ENCODE results near the gene PGBD4.

The PGBD4 gene

DNA sequence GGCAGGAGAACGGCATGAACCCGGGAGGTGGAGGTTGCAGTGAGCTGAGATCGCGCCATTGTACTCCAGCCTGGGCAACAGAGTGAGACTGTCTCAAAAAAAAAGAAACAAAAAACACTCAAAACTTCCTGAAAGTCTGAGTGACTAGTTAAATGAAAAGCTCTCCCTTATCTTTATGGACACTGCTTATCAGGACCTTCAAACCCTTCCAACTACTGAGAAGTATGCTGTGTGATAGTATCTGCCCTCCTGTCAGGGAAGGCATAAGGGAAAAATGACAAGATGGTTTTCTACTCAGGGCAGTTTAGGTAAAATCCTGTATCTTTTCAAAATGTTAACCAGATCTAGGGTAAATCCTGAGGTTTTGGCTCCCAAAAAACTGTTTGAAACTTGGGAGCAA is 22.0 kb upstream of the PGBD4 start:
- no CpG with 5 or more reads among the region's 4 CpGs for WGBS (ENCODE audit: extremely low coverage, insufficient coverage, insufficient read length)
- Histone ChIP-seq H3K9me3 (ENCODE audit: insufficient read depth, low read depth, low read length) (no peaks in the 10 kb centered on the region), H3K18ac (ENCODE audit: low read length) (no peak overlapping the region), H3K14ac (ENCODE audit: low read length) (no peak overlapping the region), H4K12ac (ENCODE audit: low read depth, low read length) (no peak overlapping the region), H4K8ac (ENCODE audit: low read depth, low read length) (no peak overlapping the region), H2AK5ac (ENCODE audit: low read length) (no peak overlapping the region), H3K4me3 (ENCODE audit: low read depth, low read length) (no peak overlapping the region), H2AFZ (ENCODE audit: insufficient read depth, low read length, poor library complexity) (no peak overlapping the region), H3K27ac (ENCODE audit: low read depth, low read length) (no peak overlapping the region), H3K79me2 (ENCODE audit: control insufficient read depth, insufficient read depth, low read length, poor library complexity) (no peaks in the 10 kb centered on the region), H3K36me3 (ENCODE audit: control insufficient read depth in 1 of 2, insufficient read depth in 2 of 2, low read length in 2 of 2) (peaks cover 3% of the 10 kb centered on the region in 2 experiments), H3K9ac (ENCODE audit: low read length) (no peak overlapping the region), H4K91ac (ENCODE audit: low read depth, low read length) (no peak overlapping the region), H3K79me1 (ENCODE audit: low read length) (no peaks in the 10 kb centered on the region), H2BK120ac (ENCODE audit: insufficient read depth, low read length, poor library complexity) (no peak overlapping the region), H3K4me2 (ENCODE audit: low read length) (no peak overlapping the region), H3K23ac (ENCODE audit: low read length) (no peak overlapping the region), H3K4me1 (ENCODE audit: control insufficient read depth in 1 of 2, insufficient read depth in 2 of 2, low read length in 2 of 2) (peaks cover 0 to 1% of the 10 kb centered on the region in 2 experiments), H3K4ac (ENCODE audit: low read depth, low read length) (no peak overlapping the region), H2BK5ac (ENCODE audit: low read depth, low read length, poor library complexity) (no peak overlapping the region), H2BK12ac (ENCODE audit: low read length) (no peak overlapping the region), H3K27me3 (ENCODE audit: insufficient read depth, low read length) (no peaks in the 10 kb centered on the region)
- peak in 1 of 2 donors; percentile 38 for DNase-seq

DNA sequence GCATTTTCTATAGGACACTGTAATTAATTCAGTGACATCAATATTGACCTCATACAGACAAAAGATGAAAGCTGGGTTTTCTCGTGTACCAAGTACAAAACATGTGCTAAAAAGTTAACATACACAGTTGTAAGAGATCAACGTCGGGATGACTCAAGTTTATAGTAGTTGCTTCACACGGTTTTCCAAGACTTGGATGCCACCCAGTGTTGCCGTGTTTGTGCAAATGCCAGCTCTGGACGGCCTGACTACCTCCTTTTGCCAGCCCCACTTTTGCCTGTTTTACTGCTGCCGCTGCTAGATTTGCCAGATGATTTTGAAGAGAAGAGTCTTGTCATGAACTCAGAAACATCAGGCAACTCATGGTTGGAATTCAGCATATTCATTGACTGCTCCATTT is 17.8 kb upstream of the PGBD4 start:
- no peaks in the 10 kb centered on the region for H3K9me3 ChIP-seq (ENCODE audit: insufficient read depth, low read depth, low read length)
- H2AK5ac ChIP-seq (ENCODE audit: low read length), result no peak overlapping the region
- H4K91ac ChIP-seq (ENCODE audit: low read depth, low read length), result no peak overlapping the region
- H3K4me2 ChIP-seq (ENCODE audit: low read length), result no peak overlapping the region
- no peak overlapping the region for H2AFZ ChIP-seq (ENCODE audit: insufficient read depth, low read length, poor library complexity)
- no peak overlapping the region for H3K27ac ChIP-seq (ENCODE audit: low read depth, low read length)
- no CpG with 5 or more reads among the region's 7 CpGs for WGBS (ENCODE audit: extremely low coverage, insufficient coverage, insufficient read length)
- no peaks in the 10 kb centered on the region for H3K4me1 ChIP-seq (ENCODE audit: control insufficient read depth in 1 of 2, insufficient read depth in 2 of 2, low read length in 2 of 2)
- H3K36me3 ChIP-seq (ENCODE audit: control insufficient read depth in 1 of 2, insufficient read depth in 2 of 2, low read length in 2 of 2), result peaks cover 8 to 9% of the 10 kb centered on the region in 2 experiments
- H2BK12ac ChIP-seq (ENCODE audit: low read length), result no peak overlapping the region
- H3K14ac ChIP-seq (ENCODE audit: low read length), result no peak overlapping the region
- H3K4ac ChIP-seq (ENCODE audit: low read depth, low read length), result no peak overlapping the region
- no peak overlapping the region for H3K18ac ChIP-seq (ENCODE audit: low read length)
- H2BK120ac ChIP-seq (ENCODE audit: insufficient read depth, low read length, poor library complexity), result no peak overlapping the region
- H3K79me1 ChIP-seq (ENCODE audit: low read length), result no peaks in the 10 kb centered on the region
- H3K79me2 ChIP-seq (ENCODE audit: control insufficient read depth, insufficient read depth, low read length, poor library complexity), result no peaks in the 10 kb centered on the region
- no peaks in the 10 kb centered on the region for H3K27me3 ChIP-seq (ENCODE audit: insufficient read depth, low read length)
- H4K12ac ChIP-seq (ENCODE audit: low read depth, low read length), result no peak overlapping the region
- no peak overlapping the region for H3K23ac ChIP-seq (ENCODE audit: low read length)
- no peak overlapping the region for H4K8ac ChIP-seq (ENCODE audit: low read depth, low read length)
- H2BK5ac ChIP-seq (ENCODE audit: low read depth, low read length, poor library complexity), result no peak overlapping the region
- DNase-seq, result no peak
- H3K9ac ChIP-seq (ENCODE audit: low read length), result no peak overlapping the region
- H3K4me3 ChIP-seq (ENCODE audit: low read depth, low read length), result no peak overlapping the region

DNA sequence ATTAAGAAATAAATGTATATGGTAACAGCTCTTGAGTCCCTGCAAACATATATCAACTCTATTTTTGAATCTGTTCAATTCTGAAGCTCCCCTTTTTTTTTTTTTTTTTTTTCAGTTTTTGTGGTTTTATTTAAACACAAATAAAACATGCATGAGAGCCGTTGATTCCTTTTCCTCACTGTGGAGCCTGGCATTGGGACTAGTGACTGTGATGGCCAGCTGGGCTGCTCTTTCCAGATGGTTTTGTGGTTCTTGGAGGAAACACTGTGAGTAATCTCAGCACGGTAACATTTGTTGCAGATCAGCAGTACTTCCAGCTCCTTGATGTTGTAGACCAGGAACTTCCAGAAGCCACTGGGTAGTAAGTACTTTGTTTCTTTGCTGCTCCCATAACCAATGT is 16.1 kb upstream of the PGBD4 start:
- peaks cover 8 to 9% of the 10 kb centered on the region in 2 experiments for H3K36me3 ChIP-seq (ENCODE audit: control insufficient read depth in 1 of 2, insufficient read depth in 2 of 2, low read length in 2 of 2)
- no peak overlapping the region for H3K14ac ChIP-seq (ENCODE audit: low read length)
- no peak overlapping the region for H3K18ac ChIP-seq (ENCODE audit: low read length)
- H3K4me3 ChIP-seq (ENCODE audit: low read depth, low read length), result no peak overlapping the region
- H4K12ac ChIP-seq (ENCODE audit: low read depth, low read length), result no peak overlapping the region
- H3K4ac ChIP-seq (ENCODE audit: low read depth, low read length), result no peak overlapping the region
- no CpG with 5 or more reads among the region's 2 CpGs for WGBS (ENCODE audit: extremely low coverage, insufficient coverage, insufficient read length)
- no peak overlapping the region for H2BK12ac ChIP-seq (ENCODE audit: low read length)
- no peak overlapping the region for H4K91ac ChIP-seq (ENCODE audit: low read depth, low read length)
- H2BK5ac ChIP-seq (ENCODE audit: low read depth, low read length, poor library complexity), result no peak overlapping the region
- no peaks in the 10 kb centered on the region for H3K79me1 ChIP-seq (ENCODE audit: low read length)
- no peaks in the 10 kb centered on the region for H3K4me1 ChIP-seq (ENCODE audit: control insufficient read depth in 1 of 2, insufficient read depth in 2 of 2, low read length in 2 of 2)
- no peaks in the 10 kb centered on the region for H3K79me2 ChIP-seq (ENCODE audit: control insufficient read depth, insufficient read depth, low read length, poor library complexity)
- no peak overlapping the region for H2AK5ac ChIP-seq (ENCODE audit: low read length)
- H3K4me2 ChIP-seq (ENCODE audit: low read length), result no peak overlapping the region
- H3K23ac ChIP-seq (ENCODE audit: low read length), result no peak overlapping the region
- H2BK120ac ChIP-seq (ENCODE audit: insufficient read depth, low read length, poor library complexity), result no peak overlapping the region
- no peaks in the 10 kb centered on the region for H3K27me3 ChIP-seq (ENCODE audit: insufficient read depth, low read length)
- H3K9ac ChIP-seq (ENCODE audit: low read length), result no peak overlapping the region
- no peak for DNase-seq
- no peak overlapping the region for H3K27ac ChIP-seq (ENCODE audit: low read depth, low read length)
- H2AFZ ChIP-seq (ENCODE audit: insufficient read depth, low read length, poor library complexity), result no peak overlapping the region
- H3K9me3 ChIP-seq (ENCODE audit: insufficient read depth, low read depth, low read length), result no peaks in the 10 kb centered on the region
- H4K8ac ChIP-seq (ENCODE audit: low read depth, low read length), result no peak overlapping the region

DNA sequence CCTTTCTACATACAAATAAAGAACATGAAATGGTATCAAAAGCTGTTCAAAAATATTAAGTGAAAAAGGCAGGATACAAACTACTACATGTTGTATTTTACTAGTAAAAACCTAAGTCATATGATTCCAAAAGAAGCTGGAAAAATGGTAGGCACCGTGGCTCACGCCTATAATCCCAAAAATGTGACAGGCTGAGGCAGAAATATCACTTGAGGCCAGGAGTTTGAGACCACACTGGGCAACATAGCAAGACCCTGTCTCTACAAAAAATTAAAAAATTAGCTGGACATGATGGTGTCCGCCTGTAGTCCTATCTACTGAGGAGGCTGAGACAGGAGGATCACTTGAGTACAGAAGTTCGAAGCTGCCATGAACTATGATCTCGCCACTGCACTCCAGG is 2.0 kb upstream of the PGBD4 start:
- H2AFZ ChIP-seq (ENCODE audit: insufficient read depth, low read length, poor library complexity), result no peak overlapping the region
- no peak overlapping the region for H2AK5ac ChIP-seq (ENCODE audit: low read length)
- peaks cover 0 to 2% of the 10 kb centered on the region in 2 experiments for H3K36me3 ChIP-seq (ENCODE audit: control insufficient read depth in 1 of 2, insufficient read depth in 2 of 2, low read length in 2 of 2)
- no peak overlapping the region for H2BK5ac ChIP-seq (ENCODE audit: low read depth, low read length, poor library complexity)
- peaks cover 1% of the 10 kb centered on the region for H3K9me3 ChIP-seq (ENCODE audit: insufficient read depth, low read depth, low read length)
- H3K4me3 ChIP-seq (ENCODE audit: low read depth, low read length), result no peak overlapping the region
- no peak overlapping the region for H3K4me2 ChIP-seq (ENCODE audit: low read length)
- H3K79me2 ChIP-seq (ENCODE audit: control insufficient read depth, insufficient read depth, low read length, poor library complexity), result peaks cover 9% of the 10 kb centered on the region
- H2BK120ac ChIP-seq (ENCODE audit: insufficient read depth, low read length, poor library complexity), result no peak overlapping the region
- no peak overlapping the region for H3K4ac ChIP-seq (ENCODE audit: low read depth, low read length)
- no peak overlapping the region for H3K14ac ChIP-seq (ENCODE audit: low read length)
- no peak overlapping the region for H3K18ac ChIP-seq (ENCODE audit: low read length)
- no peaks in the 10 kb centered on the region for H3K27me3 ChIP-seq (ENCODE audit: insufficient read depth, low read length)
- no peak overlapping the region for H2BK12ac ChIP-seq (ENCODE audit: low read length)
- no peak for DNase-seq
- H4K12ac ChIP-seq (ENCODE audit: low read depth, low read length), result no peak overlapping the region
- no peak overlapping the region for H4K91ac ChIP-seq (ENCODE audit: low read depth, low read length)
- no peak overlapping the region for H3K27ac ChIP-seq (ENCODE audit: low read depth, low read length)
- no CpG with 5 or more reads among the region's 5 CpGs for WGBS (ENCODE audit: extremely low coverage, insufficient coverage, insufficient read length)
- H4K8ac ChIP-seq (ENCODE audit: low read depth, low read length), result no peak overlapping the region
- H3K9ac ChIP-seq (ENCODE audit: low read length), result no peak overlapping the region
- H3K23ac ChIP-seq (ENCODE audit: low read length), result no peak overlapping the region
- peaks cover 4% of the 10 kb centered on the region for H3K79me1 ChIP-seq (ENCODE audit: low read length)
- H3K4me1 ChIP-seq (ENCODE audit: control insufficient read depth in 1 of 2, insufficient read depth in 2 of 2, low read length in 2 of 2), result peaks cover 0 to 3% of the 10 kb centered on the region in 2 experiments

All from trophoblast cell (in vitro differentiated cells and primary cell).